Left kidney (tissue), 2 donors: ENCODE results near the gene RFX1. TPM values are rescaled to one million over a fixed set of nuclear protein-coding genes. Genes with fewer than 3 reads are reported as not detected.
"Not testable (repeated sequence)": the region's sequence is repeated elsewhere in the genome, so short reads cannot be mapped to it uniquely, and the experiment has no call there.

Experiments
- DNase-seq: peaks from one replicate; pipeline ENCODE4 v3.0.0-alpha.2; 2013
- polyA plus RNA-seq: library from polyadenylated mRNA; unstranded; fragments of 120-200 nt; gene quantifications from one replicate; pipeline ENCODE4 v1.2.1, GENCODE V29; 2013; ENCODE audit not compliant: insufficient read length

RFX1 gene
- polyA plus RNA-seq, 1 donor = 10.5 TPM

DNA sequence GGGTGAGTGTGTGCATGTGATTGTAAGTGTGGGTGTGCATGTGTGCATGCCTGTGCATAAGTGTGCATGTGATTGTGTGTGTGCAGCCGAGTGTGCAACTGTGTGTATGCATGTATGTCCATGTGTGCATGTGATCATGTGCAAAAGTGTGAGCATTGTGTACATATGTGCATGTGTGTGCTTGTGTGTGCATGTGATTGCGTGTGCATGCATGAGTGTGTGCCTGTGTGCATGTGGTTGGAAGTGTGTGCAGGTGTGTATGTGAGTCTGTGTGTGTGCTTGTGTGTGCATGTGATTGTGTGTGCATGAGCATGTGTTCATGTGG lies 71.4 kb downstream of the RFX1 start:
- no peak for DNase-seq

DNA sequence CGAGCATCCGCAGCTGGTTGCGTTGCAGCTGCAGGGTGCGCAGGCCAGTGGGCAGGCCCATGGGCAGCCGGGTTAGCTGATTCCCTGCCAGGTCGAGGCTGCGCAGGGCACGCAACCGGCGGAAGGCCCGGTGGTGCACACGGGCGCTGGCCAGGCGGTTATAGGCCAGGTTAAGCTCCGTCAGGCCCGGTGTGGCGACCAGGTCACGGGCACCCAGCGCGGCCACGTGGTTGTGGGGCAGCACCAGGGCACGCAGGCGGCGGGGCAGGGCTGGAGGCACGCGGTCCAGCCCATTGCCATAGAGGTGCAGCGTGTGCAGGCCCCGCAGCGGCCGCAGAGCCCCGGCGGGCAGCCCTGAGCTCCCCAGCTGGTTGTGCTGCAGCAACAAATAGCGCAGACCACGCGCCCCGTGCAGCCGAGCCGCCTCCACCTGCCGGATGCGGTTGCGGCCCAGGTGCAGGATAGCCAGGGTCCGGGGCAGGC lies 73.2 kb downstream of the RFX1 start:
- no peak for DNase-seq

DNA sequence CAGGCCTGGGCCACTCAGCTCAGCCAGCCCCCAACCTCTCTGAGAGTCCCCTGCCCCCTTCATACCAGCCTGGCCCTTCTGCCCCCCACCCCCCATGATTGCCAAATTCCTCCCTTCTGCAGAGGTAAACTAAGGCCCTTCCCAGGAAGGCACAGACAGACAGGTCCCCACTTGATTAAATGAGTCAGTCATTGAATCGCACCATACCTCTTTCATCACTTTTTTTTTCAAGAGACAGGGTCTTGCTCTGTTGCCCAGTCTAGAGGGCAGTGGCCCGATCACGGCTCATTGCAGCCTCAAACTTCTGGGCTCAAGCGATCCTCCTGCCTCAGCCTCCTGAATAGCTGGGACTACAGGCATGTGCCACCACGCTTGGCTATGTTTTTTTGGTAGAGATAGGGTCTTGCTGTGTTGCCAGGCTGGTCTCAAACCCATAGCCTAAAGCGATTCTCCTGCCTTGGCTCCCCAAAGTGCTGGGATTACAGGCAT lies 73.9 kb downstream of the RFX1 start:
- no peak for DNase-seq

DNA sequence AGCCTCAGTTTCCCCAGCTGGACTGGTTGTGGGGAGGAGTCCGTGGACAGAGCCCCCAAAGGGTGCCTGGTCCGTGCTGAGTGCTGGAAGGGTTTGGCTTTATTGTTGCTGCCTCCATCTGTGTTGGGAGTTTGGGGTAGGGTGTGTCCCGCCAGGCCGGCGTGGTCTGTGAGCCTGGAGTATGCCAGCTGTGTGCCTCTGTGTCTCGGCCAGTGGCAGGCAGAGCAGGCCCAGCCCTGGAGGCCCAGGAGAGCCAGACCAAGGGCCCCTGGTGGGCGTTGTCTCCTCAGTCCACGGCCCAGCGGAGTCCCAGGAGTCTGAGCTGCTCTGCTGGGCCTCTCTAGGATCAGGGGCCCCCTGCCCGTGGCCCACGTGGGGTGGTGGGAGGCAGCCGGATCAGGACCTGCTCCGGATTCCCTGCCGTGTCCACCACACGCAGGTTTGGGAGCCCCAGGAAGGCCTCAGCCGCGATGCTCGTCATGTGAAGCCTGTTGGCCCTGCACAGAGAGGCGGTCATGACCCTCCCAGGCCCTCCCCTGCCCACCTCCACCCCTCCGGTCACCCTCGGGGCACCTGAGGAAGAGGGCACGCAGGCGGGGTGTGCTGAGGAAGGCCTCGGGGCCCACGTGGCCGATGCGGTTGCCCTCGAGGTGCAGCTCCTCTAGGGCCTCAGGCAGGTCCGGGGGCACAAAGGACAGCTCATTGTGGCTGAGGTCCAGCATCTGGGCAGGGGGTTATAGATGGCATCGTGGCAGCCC lies 74.5 kb downstream of the RFX1 start:
- no peak for DNase-seq

DNA sequence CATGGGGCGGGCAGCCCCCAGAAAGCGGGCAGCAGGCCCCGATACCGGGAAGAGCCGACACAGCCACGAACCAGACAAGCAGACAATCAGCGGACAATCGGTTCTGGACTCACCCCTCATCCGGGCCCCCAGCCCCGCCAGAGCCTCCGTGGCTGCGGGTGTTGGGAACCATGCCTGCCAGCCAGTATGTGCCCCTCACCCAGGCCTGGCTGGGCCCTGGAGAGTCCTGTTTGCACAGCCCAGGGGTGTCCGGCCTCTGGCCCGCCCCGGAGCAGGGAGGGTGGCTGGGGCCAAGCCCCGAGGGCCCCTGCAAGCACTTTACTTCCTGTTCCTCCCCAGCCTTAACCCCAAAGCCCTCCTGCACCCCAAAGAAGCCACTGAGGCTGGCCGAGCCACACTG lies 75.7 kb downstream of the RFX1 start:
- no peak for DNase-seq

DNA sequence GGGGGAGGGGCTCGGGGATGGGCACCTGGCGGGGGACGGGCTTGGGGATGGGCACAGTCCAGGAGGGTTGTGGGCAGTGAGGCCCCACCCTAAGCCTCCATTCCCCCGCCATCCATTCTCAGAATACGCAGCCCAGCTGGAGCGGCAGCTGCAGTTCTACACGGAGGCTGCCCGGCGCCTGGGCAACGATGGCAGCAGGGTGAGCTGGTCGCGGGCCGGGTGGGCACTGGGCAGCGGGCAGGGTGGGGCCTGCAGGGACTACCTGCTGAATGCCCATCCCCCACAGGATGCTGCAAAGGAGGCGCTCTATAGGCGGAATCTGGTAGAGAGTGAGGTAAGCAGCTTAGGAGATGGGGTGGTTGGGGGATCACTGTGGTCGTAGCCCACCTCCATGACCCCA lies 76.2 kb downstream of the RFX1 start:
- no peak for DNase-seq

DNA sequence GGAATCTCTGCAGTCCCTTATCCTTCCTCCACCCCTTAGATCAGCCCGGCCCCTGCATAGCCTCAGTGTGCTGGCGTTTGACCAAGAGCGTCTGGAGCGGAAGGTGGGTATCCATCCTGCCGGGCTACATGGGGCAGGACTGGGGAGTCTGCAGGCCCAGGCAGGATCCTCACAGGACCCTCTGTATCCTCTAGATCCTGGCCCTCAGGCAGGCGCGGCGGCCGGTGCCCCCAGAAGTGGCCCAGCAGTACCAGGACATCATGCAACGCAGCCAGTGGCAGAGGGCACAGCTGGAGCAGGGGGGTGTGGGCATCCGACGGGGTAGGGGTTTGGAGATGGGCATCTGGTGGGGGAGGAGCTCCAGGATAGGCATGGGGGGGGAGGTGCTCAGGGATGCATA lies 76.8 kb downstream of the RFX1 start:
- no peak for DNase-seq

DNA sequence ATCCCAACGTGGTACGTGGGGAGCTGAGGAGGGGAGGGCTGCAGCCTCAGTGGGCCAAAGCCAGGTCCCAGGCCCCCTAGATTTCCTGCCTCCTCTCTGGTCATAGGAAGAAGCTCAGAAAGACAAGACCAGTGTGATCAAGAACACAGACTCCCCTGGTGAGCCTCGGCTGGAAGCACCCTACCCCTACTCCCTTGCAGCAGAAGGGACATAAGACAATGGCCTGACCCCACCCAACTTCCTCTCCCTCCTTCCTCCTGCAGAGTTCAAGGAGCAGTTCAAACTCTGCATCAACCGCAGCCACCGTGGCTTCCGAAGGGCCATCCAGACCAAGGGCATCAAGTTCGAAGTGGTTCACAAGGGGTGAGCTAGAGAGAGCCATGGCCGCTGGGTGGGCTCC lies 79.4 kb downstream of the RFX1 start:
- no peak for DNase-seq

DNA sequence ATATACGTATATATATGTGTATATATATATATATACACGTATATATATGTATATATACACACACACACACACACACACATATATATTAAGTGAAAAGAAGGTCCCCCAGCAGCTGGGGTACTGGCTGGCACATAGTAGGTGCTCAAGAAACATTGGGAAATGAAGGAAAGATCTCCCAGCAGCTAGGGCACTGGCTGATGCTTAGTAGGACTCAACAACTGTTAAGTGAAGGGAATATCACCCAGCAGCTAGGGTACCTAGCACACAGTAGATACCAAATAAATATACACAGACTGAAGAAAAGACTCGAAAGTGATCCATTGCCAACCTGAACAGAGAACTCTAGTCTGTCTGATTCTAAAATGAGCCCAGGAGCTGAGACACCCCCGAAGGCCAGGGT lies 80.1 kb downstream of the RFX1 start:
- DNase-seq = no peak

DNA sequence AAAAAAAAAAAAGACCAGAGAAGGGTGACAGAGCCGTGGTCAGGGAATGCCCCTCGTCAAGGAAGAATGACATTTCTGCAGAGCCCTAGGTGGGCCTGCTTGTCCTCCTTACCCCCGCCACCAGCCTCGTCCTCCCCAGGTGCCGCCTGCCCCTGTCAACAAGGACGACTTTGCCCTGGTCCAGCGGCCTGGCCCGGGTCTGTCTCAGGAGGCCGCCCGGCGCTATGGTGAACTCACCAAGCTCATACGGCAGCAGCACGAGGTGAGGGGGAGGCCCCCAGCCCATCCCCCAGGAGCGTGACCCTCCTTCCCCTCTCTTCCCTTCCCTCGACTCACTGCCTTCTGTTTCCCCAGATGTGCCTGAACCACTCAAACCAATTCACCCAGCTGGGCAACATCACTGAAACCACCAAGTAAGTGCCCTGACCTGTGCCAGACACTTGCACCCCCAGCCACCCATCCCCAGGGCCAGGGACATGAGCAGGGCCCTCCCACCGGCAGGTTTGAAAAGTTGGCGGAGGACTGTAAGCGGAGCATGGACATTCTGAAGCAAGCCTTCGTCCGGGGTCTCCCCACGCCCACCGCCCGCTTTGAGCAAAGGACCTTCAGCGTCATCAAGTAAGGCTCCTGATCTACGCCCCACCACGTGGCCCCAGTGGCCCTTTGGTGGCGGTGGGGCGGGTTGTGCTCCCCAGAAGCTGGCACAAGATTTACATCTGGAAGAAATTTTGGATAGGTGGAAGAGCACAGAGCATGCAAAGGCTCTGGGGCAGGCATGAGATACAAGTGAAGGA lies 82.7 kb downstream of the RFX1 start:
- no peak for DNase-seq

DNA sequence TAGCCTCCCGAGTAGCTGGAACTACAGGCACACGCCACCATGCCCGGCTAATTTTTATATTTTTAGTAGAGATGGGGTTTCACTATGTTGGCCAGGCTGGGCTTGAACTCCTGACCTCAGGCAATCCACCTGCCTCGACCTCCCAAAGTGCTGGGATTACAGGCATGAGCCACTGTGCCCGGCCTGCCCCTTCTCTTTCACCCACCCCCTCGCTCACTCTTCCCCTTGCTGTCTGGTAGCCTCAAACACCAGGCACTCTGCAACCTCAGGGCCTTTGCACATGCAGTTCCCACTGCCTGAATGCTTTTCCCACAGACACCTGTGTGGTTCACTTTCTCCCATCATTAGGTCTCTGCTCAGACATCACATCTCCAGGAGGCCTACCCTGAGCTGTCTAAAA lies 84.0 kb downstream of the RFX1 start:
- DNase-seq = not testable (repeated sequence)

DNA sequence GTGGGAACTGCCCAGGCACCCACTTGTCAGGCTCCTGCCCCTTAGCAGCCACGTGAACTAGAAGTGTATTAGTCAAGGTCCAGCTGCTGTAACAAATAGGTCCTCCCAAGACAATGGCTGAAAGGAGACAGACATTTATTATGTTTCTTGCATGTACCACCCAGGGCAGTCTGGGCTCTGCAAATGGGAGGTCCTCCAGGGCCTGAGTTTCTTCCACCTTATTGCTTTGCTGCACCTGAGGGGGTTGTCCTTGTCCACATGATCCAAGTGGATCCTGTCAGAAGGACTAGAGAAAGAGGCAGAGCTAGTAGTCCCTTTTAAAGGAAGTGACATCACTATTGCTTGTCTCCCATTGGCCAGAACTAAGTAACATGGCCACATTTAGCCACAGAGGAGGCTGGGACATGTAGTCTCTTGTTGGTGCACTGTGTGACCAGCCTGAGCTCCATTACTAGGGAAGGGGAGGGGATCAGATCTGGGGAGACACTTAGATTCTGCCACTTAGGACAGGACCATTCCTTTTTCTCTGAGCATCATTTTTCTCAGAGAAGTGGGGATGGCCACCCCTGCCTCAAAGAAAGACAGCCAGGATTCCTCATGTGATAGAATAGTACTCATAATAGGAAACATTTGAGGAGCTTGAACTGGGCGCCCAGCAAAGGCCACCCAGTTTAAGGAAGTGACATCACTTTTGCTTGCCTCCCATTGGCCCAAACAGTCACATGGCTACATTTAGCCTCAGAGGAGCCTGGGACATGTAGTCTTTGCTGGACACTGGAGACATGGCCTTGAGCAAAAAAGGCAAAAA lies 85.0 kb downstream of the RFX1 start:
- no peak for DNase-seq

DNA sequence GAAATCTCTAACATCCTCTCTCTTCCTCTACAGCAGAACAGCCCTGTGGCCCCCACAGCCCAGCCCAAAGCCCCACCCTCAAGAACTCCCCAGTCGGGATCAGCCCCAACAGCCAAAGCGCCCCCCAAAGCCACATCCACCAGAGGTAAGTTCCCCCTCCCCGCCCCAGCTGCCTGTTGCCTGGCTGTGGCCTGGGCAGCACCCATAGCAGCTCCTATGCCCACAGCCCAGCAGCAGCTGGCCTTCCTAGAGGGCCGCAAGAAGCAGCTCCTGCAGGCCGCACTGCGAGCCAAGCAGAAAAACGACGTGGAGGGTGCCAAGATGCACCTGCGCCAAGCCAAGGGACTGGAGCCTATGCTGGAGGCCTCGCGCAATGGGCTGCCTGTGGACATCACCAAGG lies 85.6 kb downstream of the RFX1 start:
- DNase-seq = no peak

DNA sequence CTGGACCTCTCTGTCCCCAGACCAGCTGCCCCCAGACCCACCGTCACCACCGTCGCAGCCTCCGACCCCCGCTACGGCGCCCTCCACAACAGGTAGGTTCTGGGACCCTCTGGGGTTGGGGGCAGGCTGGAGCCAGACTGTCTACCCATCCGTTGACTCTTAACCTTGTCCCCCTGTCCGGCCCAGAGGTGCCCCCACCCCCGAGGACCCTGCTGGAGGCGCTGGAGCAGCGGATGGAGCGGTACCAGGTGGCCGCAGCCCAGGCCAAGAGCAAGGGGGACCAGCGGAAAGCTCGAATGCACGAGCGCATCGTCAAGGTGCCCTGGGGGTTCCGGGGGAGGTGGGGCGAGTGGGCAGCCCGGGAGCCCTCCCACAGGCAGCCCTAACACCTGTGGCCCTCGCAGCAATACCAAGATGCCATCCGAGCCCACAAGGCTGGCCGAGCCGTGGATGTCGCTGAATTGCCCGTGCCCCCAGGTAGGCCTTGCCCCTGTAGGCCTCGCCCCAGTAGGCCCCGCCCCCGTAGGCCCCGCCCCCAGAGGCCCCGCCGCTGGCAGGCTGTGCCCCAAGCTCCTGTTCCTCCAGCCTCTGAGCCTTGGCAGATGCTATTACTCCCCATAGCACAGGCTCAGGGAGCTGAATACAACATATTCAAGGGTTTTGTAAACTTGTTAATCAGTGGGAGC lies 87.3 kb downstream of the RFX1 start:
- DNase-seq = no peak

DNA sequence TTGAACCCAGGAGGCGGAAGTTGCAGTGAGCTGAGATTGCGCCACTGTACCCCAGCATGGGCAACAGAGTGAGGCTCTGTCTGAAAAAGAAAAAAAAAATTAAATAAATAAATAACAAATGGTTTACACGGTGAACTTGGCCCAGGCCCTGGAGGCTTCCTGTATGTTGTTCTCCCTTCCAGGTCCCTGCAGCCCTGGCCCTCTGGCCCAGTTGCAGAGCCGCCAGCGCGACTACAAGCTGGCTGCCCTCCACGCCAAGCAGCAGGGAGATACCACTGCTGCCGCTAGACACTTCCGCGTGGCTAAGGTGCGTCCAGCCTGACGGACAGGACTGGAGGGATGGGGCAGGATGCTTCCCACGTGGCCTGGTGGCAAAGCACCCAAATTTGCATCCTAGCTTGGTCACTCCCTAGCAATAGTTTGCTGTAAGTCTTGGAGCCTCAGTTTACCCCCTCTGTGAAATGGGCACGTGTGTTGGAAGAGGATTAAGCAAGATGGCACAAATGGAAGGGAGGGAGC lies 88.2 kb downstream of the RFX1 start:
- no peak for DNase-seq

DNA sequence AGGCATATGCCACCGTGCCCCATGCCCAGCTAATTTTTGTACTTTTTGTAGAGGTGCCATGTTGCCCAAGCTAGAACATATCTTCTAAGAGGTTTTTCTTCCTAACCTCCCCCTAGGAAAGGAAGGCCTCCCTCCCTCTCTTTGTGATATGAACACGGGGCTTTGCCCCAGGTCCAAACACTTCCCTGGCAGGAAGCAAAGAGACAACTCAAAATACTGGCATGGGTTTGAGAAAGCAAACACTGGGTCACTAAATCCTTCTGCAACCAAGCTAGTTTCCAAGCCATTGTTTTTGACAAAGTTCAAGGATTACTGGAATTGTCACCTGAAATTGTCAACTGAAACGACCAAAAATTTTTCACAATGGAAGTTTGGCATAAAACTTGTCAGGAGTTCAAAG lies 91.3 kb downstream of the RFX1 start:
- DNase-seq = no peak

DNA sequence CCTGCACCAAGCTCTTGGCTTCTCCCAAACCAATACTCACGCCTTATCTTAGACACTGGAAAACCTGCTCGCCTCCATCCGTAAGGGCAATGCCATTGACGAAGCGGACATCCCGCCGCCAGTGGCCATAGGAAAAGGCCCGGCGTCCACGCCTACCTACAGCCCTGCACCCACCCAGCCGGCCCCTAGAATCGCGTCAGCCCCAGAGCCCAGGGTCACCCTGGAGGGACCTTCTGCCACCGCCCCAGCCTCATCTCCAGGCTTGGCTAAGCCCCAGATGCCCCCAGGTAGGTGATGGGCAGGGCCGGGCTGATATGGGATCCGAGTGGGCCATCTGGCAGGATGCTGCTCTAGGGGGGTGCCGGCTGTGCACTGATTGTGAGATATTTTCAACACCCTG lies 92.8 kb downstream of the RFX1 start:
- no peak for DNase-seq
